ENCODE data around the gene AGBL1.
A peak's percentile ranks its signal among the peaks of the same experiment; 100 is the strongest.

The AGBL1 gene

GRCh38 chr15:86162172-86162591 is 82.5 kb downstream of the AGBL1 start:
- Histone ChIP-seq H3K4me3 (no peak overlapping the region), H3K4me1 (no peaks in the 10 kb centered on the region), H3K27me3 (ENCODE audit: low read depth) (0 out of 2 replicates have a peak, but pooled peaks cover 6% of the 10 kb centered on the region), H3K9me3 (no peaks in the 10 kb centered on the region), H3K36me3 (replicated peaks) (no peaks in the 10 kb centered on the region)
- DNase-seq (ENCODE audit: low spot score in 2 of 2), result no peak
- in situ Hi-C loops (cut with MboI; ENCODE audit: low sequenced_read_pairs), result no loop called here

GRCh38 chr15:86162641-86163040 is 83.0 kb downstream of the AGBL1 start:
- no peaks in the 10 kb centered on the region for H3K9me3 ChIP-seq
- H3K4me1 ChIP-seq, result no peaks in the 10 kb centered on the region
- DNase-seq (ENCODE audit: low spot score in 2 of 2), result no peak
- H3K36me3 ChIP-seq (replicated peaks), result no peaks in the 10 kb centered on the region
- H3K27me3 ChIP-seq (ENCODE audit: low read depth), result 0 out of 2 replicates have a peak, but pooled peaks cover 6% of the 10 kb centered on the region
- H3K4me3 ChIP-seq, result no peak overlapping the region
- in situ Hi-C loops (cut with MboI; ENCODE audit: low sequenced_read_pairs), result no loop called here

GRCh38 chr15:86163816-86164215 is 84.1 kb downstream of the AGBL1 start:
- H3K4me3 ChIP-seq, result no peak overlapping the region
- no peaks in the 10 kb centered on the region for H3K4me1 ChIP-seq
- H3K27me3 ChIP-seq (ENCODE audit: low read depth), result 0 out of 2 replicates have a peak, but pooled peaks cover 2% of the 10 kb centered on the region
- no peaks in the 10 kb centered on the region for H3K36me3 ChIP-seq (replicated peaks)
- no peaks in the 10 kb centered on the region for H3K9me3 ChIP-seq
- in situ Hi-C loops (cut with MboI; ENCODE audit: low sequenced_read_pairs), result no loop called here
- DNase-seq (ENCODE audit: low spot score in 2 of 2), result no peak

- Histone ChIP-seq H3K36me3 (replicated peaks) (no peaks in the 10 kb centered on the region), H3K27me3 (ENCODE audit: low read depth) (no peaks in the 10 kb centered on the region), H3K4me1 (no peaks in the 10 kb centered on the region), H3K4me3 (no peak overlapping the region), H3K9me3 (no peaks in the 10 kb centered on the region)
- in situ Hi-C loops (cut with MboI; ENCODE audit: low sequenced_read_pairs), result no loop called here
- DNase-seq (ENCODE audit: low spot score in 2 of 2), result no peak
These were observed 84.7 kb downstream of the AGBL1 start for GRCh38 chr15:86164232-86164898.

GRCh38 chr15:86165265-86166211 is 85.9 kb downstream of the AGBL1 start:
- H3K4me3 ChIP-seq, result no peak overlapping the region
- no peak for DNase-seq (ENCODE audit: low spot score in 2 of 2)
- H3K27me3 ChIP-seq (ENCODE audit: low read depth), result no peaks in the 10 kb centered on the region
- no peaks in the 10 kb centered on the region for H3K36me3 ChIP-seq (replicated peaks)
- H3K4me1 ChIP-seq, result no peaks in the 10 kb centered on the region
- in situ Hi-C loops (cut with MboI; ENCODE audit: low sequenced_read_pairs), result no loop called here
- H3K9me3 ChIP-seq, result no peaks in the 10 kb centered on the region

- DNase-seq (ENCODE audit: low spot score in 2 of 2), result peak in 1 of 2 experiments; percentile 47
- H3K36me3 ChIP-seq (replicated peaks), result no peaks in the 10 kb centered on the region
- H3K9me3 ChIP-seq, result no peaks in the 10 kb centered on the region
- peaks cover 7% of the 10 kb centered on the region; the same call in 1 of the 2 replicates for H3K27me3 ChIP-seq (ENCODE audit: low read depth)
- in situ Hi-C loops (cut with MboI; ENCODE audit: low sequenced_read_pairs), result no loop called here
- no peaks in the 10 kb centered on the region for H3K4me1 ChIP-seq
- no peak overlapping the region for H3K4me3 ChIP-seq
These were observed 88.2 kb downstream of the AGBL1 start for GRCh38 chr15:86167841-86168240.

GRCh38 chr15:86178845-86179244 is 99.2 kb downstream of the AGBL1 start:
- H3K4me3 ChIP-seq, result no peak overlapping the region
- in situ Hi-C loops (cut with MboI; ENCODE audit: low sequenced_read_pairs), result no loop called here
- no peaks in the 10 kb centered on the region for H3K9me3 ChIP-seq
- no peaks in the 10 kb centered on the region for H3K4me1 ChIP-seq
- H3K36me3 ChIP-seq (replicated peaks), result no peaks in the 10 kb centered on the region
- peak in 1 of 2 experiments; percentile 25 for DNase-seq (ENCODE audit: low spot score in 2 of 2)
- peaks cover 4% of the 10 kb centered on the region; the same call in 1 of the 2 replicates for H3K27me3 ChIP-seq (ENCODE audit: low read depth)

- Histone ChIP-seq H3K27me3 (ENCODE audit: low read depth) (peaks cover 4% of the 10 kb centered on the region; the same call in 1 of the 2 replicates), H3K4me1 (no peaks in the 10 kb centered on the region), H3K4me3 (no peak overlapping the region), H3K9me3 (no peaks in the 10 kb centered on the region), H3K36me3 (replicated peaks) (no peaks in the 10 kb centered on the region)
- in situ Hi-C loops (cut with MboI; ENCODE audit: low sequenced_read_pairs), result no loop called here
- DNase-seq (ENCODE audit: low spot score in 2 of 2), result no peak
These were observed 104.2 kb downstream of the AGBL1 start for GRCh38 chr15:86183596-86184491.

GRCh38 chr15:86193716-86194380 is 114.2 kb downstream of the AGBL1 start:
- no peaks in the 10 kb centered on the region for H3K9me3 ChIP-seq
- no peak for DNase-seq (ENCODE audit: low spot score in 2 of 2)
- H3K4me3 ChIP-seq, result no peak overlapping the region
- peaks cover 6% of the 10 kb centered on the region; the same call in 1 of the 2 replicates for H3K27me3 ChIP-seq (ENCODE audit: low read depth)
- no peaks in the 10 kb centered on the region for H3K4me1 ChIP-seq
- in situ Hi-C loops (cut with MboI; ENCODE audit: low sequenced_read_pairs), result no loop called here
- no peaks in the 10 kb centered on the region for H3K36me3 ChIP-seq (replicated peaks)

GRCh38 chr15:86197770-86198169 is 118.1 kb downstream of the AGBL1 start:
- Histone ChIP-seq H3K27me3 (ENCODE audit: low read depth) (peaks cover 10% of the 10 kb centered on the region; the same call in 1 of the 2 replicates), H3K9me3 (no peaks in the 10 kb centered on the region), H3K4me1 (peaks cover 3% of the 10 kb centered on the region; the same call in 1 of the 2 replicates), H3K4me3 (no peak overlapping the region), H3K36me3 (replicated peaks) (no peaks in the 10 kb centered on the region)
- DNase-seq (ENCODE audit: low spot score in 2 of 2), result no peak
- in situ Hi-C loops (cut with MboI; ENCODE audit: low sequenced_read_pairs), result no loop called here

- Histone ChIP-seq H3K4me3 (no peak overlapping the region), H3K9me3 (no peaks in the 10 kb centered on the region), H3K36me3 (replicated peaks) (no peaks in the 10 kb centered on the region), H3K4me1 (peaks cover 3% of the 10 kb centered on the region; the same call in 1 of the 2 replicates), H3K27me3 (ENCODE audit: low read depth) (peaks cover 7% of the 10 kb centered on the region; the same call in 1 of the 2 replicates)
- peak in 1 of 2 experiments; percentile 16 for DNase-seq (ENCODE audit: low spot score in 2 of 2)
- in situ Hi-C loops (cut with MboI; ENCODE audit: low sequenced_read_pairs), result no loop called here
These were observed 119.9 kb downstream of the AGBL1 start for GRCh38 chr15:86199467-86200145.

GRCh38 chr15:86201313-86202008 is 121.8 kb downstream of the AGBL1 start:
- Histone ChIP-seq H3K36me3 (replicated peaks) (no peaks in the 10 kb centered on the region), H3K27me3 (ENCODE audit: low read depth) (0 out of 2 replicates have a peak, but pooled peaks cover 3% of the 10 kb centered on the region), H3K4me3 (no peak overlapping the region), H3K4me1 (peaks cover 3% of the 10 kb centered on the region; the same call in 1 of the 2 replicates), H3K9me3 (no peaks in the 10 kb centered on the region)
- in situ Hi-C loops (cut with MboI; ENCODE audit: low sequenced_read_pairs), result no loop called here
- no peak for DNase-seq (ENCODE audit: low spot score in 2 of 2)
